GM12878 (cell line): Measurements from ENCODE around the gene NUP210. TPM values are rescaled to one million over a fixed set of nuclear protein-coding genes. Genes with fewer than 3 reads are reported as not detected.

Experiments
- ATAC-seq: fragments of 200-7000 bp; cut with Tn5 transposase; 3 replicates; pipeline ENCODE4 v1.9.1; 2020; ENCODE audit warnings: mild to moderate bottlenecking, moderate library complexity
- BruUV-seq: library from RNA; stranded (reverse); fragments of 400-500 nt; replicated peaks from 2 replicates; lab custom pipeline; 2021; lab: Mats Ljungman, UMichigan
- CTCF ChIA-PET: fragments of 300-600 bp; sonication (Branson Sonifier 250); formaldehyde crosslinking; extraction: SDS; loops from one replicate; lab custom pipeline; 2021; ENCODE audit warnings: inconsistent platforms; lab: Yijun Ruan, JAX
- POLR2A ChIA-PET: fragments of 350-600 bp; formaldehyde crosslinking; extraction: SDS; loops from one replicate; lab custom pipeline; 2021; ENCODE audit warnings: inconsistent platforms; lab: Charles Lee
- RAD21 ChIA-PET: fragments of 300-600 bp; sonication (Branson Sonifier 250); formaldehyde crosslinking; loops from one replicate; lab custom pipeline; 2023; ENCODE audit warnings: antibody characterized with exemption; ENCODE audit not compliant: unreplicated experiment; lab: Charles Lee
- SMC1A ChIA-PET: fragments of 300-600 bp; sonication (Branson Sonifier 250); formaldehyde crosslinking; loops from one replicate; lab custom pipeline; 2023; ENCODE audit not compliant: unreplicated experiment, uncharacterized antibody; lab: Charles Lee
- DNase-seq: peaks from one replicate; pipeline ENCODE4 v3.0.0-alpha.2; 2011; ENCODE audit warnings: low read depth, low spot score
- FAIRE-seq: peaks from 3 replicates; lab custom pipeline; 2011; peaks lifted over from hg19 to GRCh38; lab: Jason Lieb, UNC
- H2AFZ ChIP-seq: 2 replicates; pipeline ENCODE4 v1.6.0; 2011; ENCODE audit warnings: low read depth, low read length, control low read depth; ENCODE audit not compliant: control insufficient read depth
- H3K27ac ChIP-seq: 2 replicates; pipeline ENCODE4 v1.5.1; 2011; ENCODE audit warnings: control low read depth; ENCODE audit not compliant: control insufficient read depth, insufficient read depth
- H3K27me3 ChIP-seq, 2 experiments: replicated peaks in 1 of 2; 2 replicates each; pipeline versions ENCODE4 v1.6.0 to v1.6.1; 2011; ENCODE audit warnings: low read length in 1 of 2; ENCODE audit not compliant: control insufficient read depth in 2 of 2, insufficient read depth in 2 of 2
- H3K36me3 ChIP-seq, 2 experiments: 2 replicates each; pipeline ENCODE4 v1.5.1; 2011; ENCODE audit warnings: low read length in 1 of 2; ENCODE audit not compliant: control insufficient read depth in 2 of 2, insufficient read depth in 2 of 2
- H3K4me1 ChIP-seq: 2 replicates; pipeline ENCODE4 v1.6.1; 2011; ENCODE audit warnings: mild to moderate bottlenecking, low read length, moderate library complexity, mixed read lengths; ENCODE audit not compliant: control insufficient read depth, insufficient read depth
- H3K4me2 ChIP-seq: 2 replicates; pipeline ENCODE4 v1.6.0; 2011; ENCODE audit warnings: control low read depth; ENCODE audit not compliant: control insufficient read depth, insufficient read depth
- H3K4me3 ChIP-seq: fragments of 200-600 bp; sonication (generic); 2 replicates; pipeline ENCODE4 v1.5.1; 2016
- H3K79me2 ChIP-seq: 2 replicates; pipeline ENCODE4 v1.6.0; 2011; ENCODE audit warnings: low read length; ENCODE audit not compliant: control insufficient read depth, insufficient read depth
- H3K9ac ChIP-seq: 2 replicates; pipeline ENCODE4 v1.8.0; 2011; ENCODE audit warnings: low read length, control low read depth, mixed read lengths; ENCODE audit not compliant: control insufficient read depth, insufficient read depth
- H3K9me3 ChIP-seq: replicated peaks from 3 replicates; pipeline ENCODE4 v1.5.1; 2011; ENCODE audit warnings: mild to moderate bottlenecking, low read length; ENCODE audit not compliant: control insufficient read depth, insufficient read depth
- H4K20me1 ChIP-seq: 2 replicates; pipeline ENCODE4 v1.6.0; 2011; ENCODE audit not compliant: control insufficient read depth, insufficient read depth
- CBFB ChIP-seq: IDR thresholded peaks from 2 replicates; pipeline ENCODE4 v1.6.1; 2016; ENCODE audit warnings: antibody characterized with exemption, low read depth
- HCFC1 ChIP-seq: fragments of 150-350 bp; IDR thresholded peaks from 2 replicates; pipeline ENCODE4 v1.6.1; 2014; ENCODE audit warnings: low read length
- IRF4 ChIP-seq: IDR thresholded peaks from 2 replicates; pipeline ENCODE4 v1.6.1; 2011; ENCODE audit warnings: low read depth, low read length
- JUNB ChIP-seq: IDR thresholded peaks from 2 replicates; pipeline ENCODE4 v1.6.1; 2016; ENCODE audit warnings: antibody characterized with exemption, mild to moderate bottlenecking
- NFXL1 ChIP-seq: fragments of 450-650 bp; IDR thresholded peaks from 2 replicates; pipeline ENCODE4 v1.6.1; 2017; ENCODE audit warnings: antibody characterized with exemption, mild to moderate bottlenecking, borderline replicate concordance
- PBX3 ChIP-seq: IDR thresholded peaks from 2 replicates; pipeline ENCODE4 v1.6.1; 2011; ENCODE audit warnings: mild to moderate bottlenecking, low read depth, low read length, moderate library complexity; ENCODE audit not compliant: insufficient replicate concordance
- RAD51 ChIP-seq: fragments of 450-650 bp; IDR thresholded peaks from 2 replicates; pipeline ENCODE4 v1.6.1; 2016; ENCODE audit warnings: moderate library complexity, mild to moderate bottlenecking, inconsistent platforms
- ZNF622 ChIP-seq: fragments of 450-650 bp; IDR thresholded peaks from 2 replicates; pipeline ENCODE4 v1.6.1; 2017; ENCODE audit warnings: mild to moderate bottlenecking, inconsistent platforms
- WGBS: methylation state at CpG from one replicate; pipeline ENCODE4 v1.1.6; 2016; ENCODE audit warnings: low lambda C conversion rate; ENCODE audit not compliant: insufficient replicate concordance, insufficient coverage; ENCODE audit errors: missing lambda C conversion rate; 5-methylcytosine and 5-hydroxymethylcytosine counted together
- in situ Hi-C: fragments of 300-500 bp; cut with MboI; formaldehyde crosslinking; loops from 9 replicates; pipeline ENCODE4 v1.14.3; 2018; ENCODE audit warnings: mixed read lengths
- intact Hi-C: fragments of 100-400 bp; cut with micrococcal nuclease; formaldehyde crosslinking; loops from one replicate; pipeline ENCODE4 v1.14.2; 2022; ENCODE audit not compliant: unreplicated experiment
- polyA plus RNA-seq, 11 experiments: library from polyadenylated mRNA; depleted of rRNA in 4 of 11; unstranded in 6 of 11; stranded (reverse) in 5 of 11; fragments of >200 nt; fragmentation: Nextera tagmentation in 4 of 11; fragmentation: Illumina TruSeq in 1 of 11; extraction: Ambion mirVana in 4 of 11; extraction: Trizol in 1 of 11; gene quantifications; 1 replicate in 1 of 11; 2 replicates in 10 of 11; pipeline versions ENCODE4 v1.2.1 to v1.2.3, GENCODE V29; 2011 to 2016; ENCODE audit warnings: inconsistent platforms in 2 of 11, missing spikeins in 2 of 11, low read depth in 1 of 11
- total RNA-seq, 4 experiments: library from RNA; depleted of rRNA in 3 of 4; stranded (reverse); fragments of >200 nt in 3 of 4; fragmentation: Illumina TruSeq in 1 of 4; extraction: Trizol in 1 of 4; gene quantifications; 2 replicates each; pipeline versions ENCODE4 v1.2.1 to v1.2.3, GENCODE V29; 2013 to 2021

The NUP210 gene
- total and polyA plus RNA-seq, 10 of the 15 experiments (the other 5 are each of a cell fraction or from before 2014, with no cell fraction given): 2.9 to 150 (median 76.0) TPM

DNA sequence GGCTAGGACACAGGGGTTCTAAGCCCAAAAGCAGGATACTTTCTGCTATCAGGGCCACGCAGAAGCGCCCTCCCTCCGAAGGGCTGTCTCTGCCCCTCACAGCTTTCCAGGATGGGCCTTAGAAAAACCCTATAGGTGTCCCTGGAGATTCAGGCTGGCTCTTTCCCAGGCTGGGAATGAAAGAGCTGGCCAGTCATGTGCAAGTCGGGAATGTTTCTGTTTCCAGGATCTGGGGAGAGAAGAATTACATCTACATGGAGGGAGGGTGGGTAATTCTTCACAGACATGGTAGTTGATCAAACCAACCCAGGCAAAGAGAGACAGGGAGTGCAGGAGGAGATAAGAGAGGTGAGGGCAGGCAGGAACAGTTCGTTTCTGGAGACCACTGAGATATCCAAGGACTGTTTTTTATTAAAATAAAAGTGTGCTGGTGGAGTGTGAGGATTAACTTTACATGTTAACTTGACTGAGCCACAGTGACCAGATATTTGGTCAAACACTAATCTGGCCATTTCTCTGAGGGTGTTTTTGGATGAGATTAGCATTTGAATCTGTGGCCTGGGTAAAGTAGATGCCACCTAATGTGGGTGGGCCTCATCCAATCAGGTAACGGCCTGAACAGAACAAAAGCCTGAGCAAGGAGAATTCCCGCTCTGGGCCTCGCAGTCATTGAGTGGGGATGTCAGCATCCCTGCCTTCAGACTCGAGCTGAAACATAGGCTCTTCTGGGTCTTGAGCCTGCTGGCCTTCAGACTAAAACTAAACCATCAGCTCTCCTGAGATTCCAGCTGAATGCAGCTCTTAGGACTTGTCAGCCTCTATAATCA, 15.3 kb downstream of the NUP210 start:
- WGBS: 90% methylated on average over 9 of the region's 9 CpGs
- POLR2A ChIA-PET: no interaction called here
- TF ChIP-seq JUNB (no peak), ZNF622 (no peak), PBX3 (no peak), HCFC1 (no peak), RAD51 (no peak), IRF4 (no peak), NFXL1 (no peak), CBFB (no peak)
- H3K79me2 ChIP-seq: peaks cover 70% of the 10 kb centered on the region
- H3K36me3 ChIP-seq: peaks cover 5 to 7% of the 10 kb centered on the region in 2 experiments; a peak in 3 of 4 replicates
- peaks cover 5% of the 10 kb centered on the region for H4K20me1 ChIP-seq
- DNase-seq: no peak
- ATAC-seq: no peak
- no peak overlapping the region for H3K27ac ChIP-seq
- no peak overlapping the region for H2AFZ ChIP-seq
- FAIRE-seq: no peak
- RAD21 ChIA-PET: interaction anchor here (1.3 to 1.5 kb wide), 2 partner anchors 47 to 313 kb away, joined by 4 to 5 read pairs; no protein-coding TSS in a partner anchor
- H3K4me1 ChIP-seq: no peaks in the 10 kb centered on the region
- H3K27me3 ChIP-seq: no peaks in the 10 kb centered on the region
- SMC1A ChIA-PET: interaction anchor here (0.6 to 2.4 kb wide), 6 partner anchors 11 to 313 kb away, joined by 3 to 6 read pairs (median 4); no protein-coding TSS in a partner anchor
- H3K4me2 ChIP-seq: no peak overlapping the region
- intact Hi-C loops (no loop called here), in situ Hi-C loops (no loop called here)
- peaks cover 8% of the 10 kb centered on the region for H3K9me3 ChIP-seq
- no peak overlapping the region for H3K9ac ChIP-seq
- no peak overlapping the region for H3K4me3 ChIP-seq
- CTCF ChIA-PET: interaction anchor here (1.5 to 5.2 kb wide), 3 partner anchors 13 to 313 kb away, joined by 3 to 34 read pairs (median 5); no protein-coding TSS in a partner anchor
- no TSS peak for BruUV-seq
